Muscle of leg (tissue), 11 donors: Measurements from ENCODE around the gene KLHL17. TPM values are rescaled to one million over a fixed set of nuclear protein-coding genes. Genes with fewer than 3 reads are reported as not detected.

Experiments used
- DNase-seq: peaks from one replicate; pipeline ENCODE4 v3.0.0; 2013
- H3K27ac ChIP-seq: one replicate; pipeline ENCODE4 v1.5.1; 2013; ENCODE audit warnings: mild to moderate bottlenecking, low read length, control low read depth
- H3K27me3 ChIP-seq: one replicate; pipeline ENCODE4 v1.6.1; 2013; ENCODE audit warnings: low read length; ENCODE audit not compliant: control insufficient read depth, insufficient read depth
- H3K36me3 ChIP-seq: one replicate; pipeline ENCODE4 v1.6.1; 2013; ENCODE audit warnings: low read length; ENCODE audit not compliant: control insufficient read depth, insufficient read depth
- H3K4me1 ChIP-seq: one replicate; pipeline ENCODE4 v1.6.1; 2013; ENCODE audit warnings: low read length; ENCODE audit not compliant: control insufficient read depth, insufficient read depth
- H3K4me3 ChIP-seq: one replicate; pipeline ENCODE4 v1.5.1; 2013; ENCODE audit warnings: low read length, control low read depth
- H3K9me3 ChIP-seq: replicated peaks from 2 replicates; pipeline ENCODE4 v1.6.1; 2013; ENCODE audit warnings: low read depth, low read length; ENCODE audit not compliant: control insufficient read depth
- whole genome bisulfite sequencing: methylation state at CpG from one replicate; pipeline ENCODE4 v1.1.5; 2013; ENCODE audit warnings: missing lambda C conversion rate; ENCODE audit not compliant: insufficient coverage; 5-methylcytosine and 5-hydroxymethylcytosine counted together
- polyA plus RNA-seq, 8 donors: library from polyadenylated mRNA; unstranded; fragments of 120-200 nt; gene quantifications; one replicate each; pipeline versions ENCODE4 v1.2.1 to v1.2.3, GENCODE V29; 2013; ENCODE audit warnings: inconsistent platforms in 1 of 8, low replicate concordance in 1 of 8; ENCODE audit not compliant: insufficient read length in 8 of 8, insufficient read depth in 1 of 8
- total RNA-seq: library from RNA; stranded (reverse); fragments of 120-200 nt; gene quantifications from one replicate; pipeline ENCODE4 v1.2.4, GENCODE V29; 2013

Gene KLHL17
- total and polyA plus RNA-seq, 9 donors = 3.9 to 8.1 (median 5.6) TPM

DNA sequence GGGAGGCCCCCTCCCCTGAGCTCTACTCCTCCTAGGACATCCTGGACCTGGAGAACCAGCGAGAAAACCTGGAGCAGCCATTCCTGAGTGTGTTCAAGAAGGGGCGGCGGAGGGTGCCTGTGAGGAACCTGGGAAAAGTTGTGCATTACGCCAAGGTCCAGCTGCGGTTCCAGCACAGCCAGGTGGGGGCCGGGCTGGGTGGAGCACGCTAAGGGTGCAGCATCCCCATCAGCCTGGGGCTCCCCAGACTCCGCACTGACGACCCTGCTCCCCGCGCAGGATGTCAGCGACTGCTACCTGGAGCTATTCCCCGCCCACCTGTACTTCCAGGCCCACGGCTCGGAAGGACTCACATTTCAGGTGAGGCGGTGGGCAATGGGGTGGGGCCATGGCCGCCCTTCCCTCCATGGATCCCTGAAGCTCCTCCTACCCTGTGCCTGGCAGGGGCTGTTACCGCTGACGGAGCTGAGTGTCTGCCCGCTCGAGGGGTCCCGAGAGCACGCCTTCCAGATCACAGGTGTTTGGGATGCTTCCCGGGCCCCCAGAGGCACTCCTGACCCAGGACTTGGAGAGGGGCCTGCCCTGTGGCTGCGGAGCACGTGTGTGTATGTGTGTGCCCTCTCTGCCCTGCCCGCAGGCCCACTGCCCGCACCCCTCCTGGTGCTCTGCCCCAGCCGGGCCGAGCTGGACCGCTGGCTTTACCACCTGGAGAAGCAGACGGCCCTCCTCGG lies 10.0 kb downstream of the KLHL17 start:
- H3K27ac ChIP-seq = no peak overlapping the region
- DNase-seq = no peak

DNA sequence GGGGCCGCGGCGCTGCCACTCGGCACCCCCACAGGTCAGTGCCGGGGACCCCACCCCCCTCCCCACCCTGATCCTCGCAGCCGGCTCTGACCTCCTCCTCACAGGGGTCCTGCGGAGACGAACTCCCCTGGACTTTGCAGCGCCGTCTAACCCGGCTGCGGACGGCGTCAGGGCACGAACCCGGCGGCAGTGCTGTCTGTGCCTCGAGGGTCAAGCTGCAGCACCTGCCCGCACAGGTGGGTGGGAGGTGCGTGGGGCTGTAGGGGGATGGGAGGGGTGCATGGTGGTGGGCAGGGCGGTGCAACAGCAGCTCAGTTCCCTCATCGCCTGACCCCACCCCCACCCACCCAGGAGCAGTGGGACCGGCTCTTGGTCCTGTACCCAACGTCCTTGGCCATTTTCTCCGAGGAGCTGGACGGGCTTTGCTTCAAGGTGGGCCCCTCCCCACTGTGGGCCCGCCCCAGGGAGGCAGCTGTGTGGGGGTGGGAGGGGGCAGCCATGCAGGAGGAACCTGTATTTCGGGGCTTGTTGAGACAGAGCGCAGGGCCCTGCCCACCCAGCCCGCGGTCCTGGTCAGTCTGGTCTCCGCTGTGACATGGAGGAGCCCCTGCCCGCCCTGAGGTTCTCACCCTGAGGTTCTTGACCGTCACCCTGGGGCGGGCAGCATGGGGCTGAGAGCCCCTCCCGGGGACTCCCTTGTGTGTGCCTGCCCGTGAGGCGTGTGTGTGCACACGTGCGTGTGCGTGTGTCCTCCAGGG lies 10.8 kb downstream of the KLHL17 start:
- WGBS = 45% methylated on average over 25 of the region's 42 CpGs
- peaks cover 92% of the 10 kb centered on the region for H3K27me3 ChIP-seq
- no peak overlapping the region for H3K27ac ChIP-seq
- no peaks in the 10 kb centered on the region for H3K9me3 ChIP-seq
- H3K36me3 ChIP-seq = no peaks in the 10 kb centered on the region
- peaks cover 17% of the 10 kb centered on the region for H3K4me1 ChIP-seq
- no peak for DNase-seq
- H3K4me3 ChIP-seq = no peak overlapping the region

More for the DNA sequence above, 10.0 kb downstream of the KLHL17 start:
- Histone ChIP-seq H3K27me3 (peaks cover 90% of the 10 kb centered on the region), H3K36me3 (no peaks in the 10 kb centered on the region), H3K4me3 (no peak overlapping the region), H3K4me1 (peaks cover 16% of the 10 kb centered on the region), H3K9me3 (no peaks in the 10 kb centered on the region)
- WGBS = 8% methylated on average over 32 of the region's 33 CpGs

DNA sequence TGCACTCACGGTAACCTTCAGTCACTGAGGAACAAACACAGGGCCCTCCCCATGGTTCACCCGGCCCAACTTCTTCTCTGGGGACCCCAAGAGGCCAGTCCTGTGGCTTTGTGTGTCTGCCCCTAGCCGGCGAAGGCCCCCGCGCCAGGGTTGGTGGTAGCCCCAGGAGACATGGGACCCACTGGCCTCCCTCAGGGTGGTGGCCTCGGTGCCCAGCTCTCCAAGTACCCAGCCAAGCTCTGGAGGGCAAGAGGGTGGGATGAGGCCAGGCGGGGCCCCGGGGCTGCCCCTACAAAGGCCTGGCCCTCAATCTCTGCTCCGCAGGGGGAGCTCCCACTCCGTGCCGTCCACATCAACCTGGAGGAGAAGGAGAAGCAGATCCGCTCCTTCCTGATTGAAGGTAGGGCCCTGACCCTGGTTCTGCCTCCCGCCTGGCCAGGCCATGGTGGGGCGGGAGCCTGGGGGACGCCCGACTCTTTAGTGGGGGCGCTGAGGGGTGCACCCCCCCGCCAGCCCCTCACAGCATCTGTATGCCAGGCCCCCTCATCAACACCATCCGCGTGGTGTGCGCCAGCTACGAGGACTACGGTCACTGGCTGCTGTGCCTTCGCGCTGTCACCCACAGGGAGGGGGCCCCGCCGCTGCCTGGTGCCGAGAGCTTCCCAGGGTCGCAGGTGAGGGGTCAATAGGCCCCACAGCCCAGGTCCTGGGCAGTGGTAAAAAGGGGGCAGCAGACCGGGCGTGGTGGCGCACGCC lies 11.5 kb downstream of the KLHL17 start:
- peaks cover 12% of the 10 kb centered on the region for H3K4me1 ChIP-seq
- no peak for DNase-seq
- no peaks in the 10 kb centered on the region for H3K9me3 ChIP-seq
- WGBS = 75% methylated on average over 27 of the region's 34 CpGs
- no peak overlapping the region for H3K4me3 ChIP-seq
- H3K27ac ChIP-seq = no peak overlapping the region
- H3K27me3 ChIP-seq = peaks cover 87% of the 10 kb centered on the region
- H3K36me3 ChIP-seq = no peaks in the 10 kb centered on the region

DNA sequence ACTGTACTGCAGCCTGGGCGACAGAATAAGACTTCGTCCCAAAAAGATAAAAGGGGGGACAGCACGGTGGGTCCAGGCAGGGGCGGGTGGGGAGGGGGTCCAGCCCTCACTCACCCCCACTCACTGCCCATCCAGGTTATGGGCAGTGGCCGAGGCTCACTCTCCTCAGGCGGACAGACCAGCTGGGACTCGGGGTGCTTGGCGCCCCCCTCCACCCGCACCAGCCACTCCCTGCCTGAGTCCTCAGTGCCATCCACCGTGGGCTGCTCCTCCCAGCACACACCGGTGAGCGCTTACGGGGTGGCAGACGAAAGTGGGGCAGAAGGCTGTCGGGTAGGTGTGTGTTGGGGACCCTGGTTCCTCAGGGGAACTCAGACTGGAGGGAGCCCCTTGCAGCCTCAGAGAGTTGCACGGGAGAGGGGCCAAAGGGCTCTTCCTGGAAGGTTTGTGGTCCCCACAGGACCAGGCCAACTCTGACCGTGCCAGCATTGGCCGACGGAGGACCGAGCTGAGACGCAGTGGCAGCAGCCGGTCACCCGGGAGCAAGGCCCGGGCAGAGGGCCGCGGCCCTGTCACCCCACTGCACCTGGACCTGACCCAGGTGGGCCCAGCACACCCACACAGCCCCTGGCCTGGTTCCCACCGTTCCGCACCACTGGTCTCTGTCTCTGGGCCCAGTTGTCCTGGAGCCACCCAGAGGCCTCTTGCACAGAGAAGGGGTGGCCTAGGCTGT lies 12.5 kb downstream of the KLHL17 start:
- Histone ChIP-seq H3K27ac (no peak overlapping the region), H3K36me3 (no peaks in the 10 kb centered on the region), H3K4me1 (peaks cover 7% of the 10 kb centered on the region), H3K9me3 (no peaks in the 10 kb centered on the region), H3K27me3 (peaks cover 77% of the 10 kb centered on the region), H3K4me3 (no peak overlapping the region)
- DNase-seq = no peak
- WGBS = 68% methylated on average over 14 of the region's 28 CpGs

DNA sequence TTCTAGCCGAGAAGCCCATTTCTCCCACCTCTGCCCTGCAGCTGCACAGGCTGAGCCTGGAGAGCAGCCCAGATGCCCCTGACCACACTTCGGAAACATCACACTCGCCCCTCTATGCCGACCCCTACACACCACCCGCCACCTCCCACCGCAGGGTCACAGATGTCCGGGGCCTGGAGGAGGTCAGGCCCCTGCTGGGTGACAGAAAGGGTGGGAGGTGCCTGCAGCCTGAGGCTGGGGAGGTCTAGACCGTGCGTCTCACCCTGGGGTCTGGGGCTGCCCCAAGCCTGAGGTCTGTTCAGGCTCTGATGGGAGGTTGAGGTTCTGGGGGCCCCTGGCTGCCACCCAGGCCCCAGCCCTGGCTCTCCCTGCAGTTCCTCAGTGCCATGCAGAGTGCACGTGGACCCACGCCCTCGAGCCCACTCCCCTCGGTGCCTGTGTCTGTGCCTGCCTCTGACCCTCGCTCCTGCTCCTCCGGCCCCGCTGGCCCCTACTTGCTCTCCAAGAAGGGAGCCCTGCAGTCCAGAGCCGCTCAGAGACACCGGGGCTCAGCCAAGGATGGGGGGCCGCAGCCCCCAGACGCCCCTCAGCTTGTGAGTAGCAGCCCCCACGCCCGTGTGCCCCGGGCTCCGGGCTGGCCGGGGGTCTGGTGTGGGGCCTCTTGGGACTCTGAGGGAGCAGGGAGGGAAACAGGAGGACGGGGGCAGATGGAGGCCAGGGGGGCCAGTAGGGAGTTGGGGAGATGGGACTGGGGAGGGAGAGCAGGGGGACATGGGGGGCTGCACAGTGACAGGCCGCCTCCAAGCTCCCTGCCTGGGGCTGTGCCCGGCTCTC lies 13.3 kb downstream of the KLHL17 start:
- DNase-seq = no peak

DNA sequence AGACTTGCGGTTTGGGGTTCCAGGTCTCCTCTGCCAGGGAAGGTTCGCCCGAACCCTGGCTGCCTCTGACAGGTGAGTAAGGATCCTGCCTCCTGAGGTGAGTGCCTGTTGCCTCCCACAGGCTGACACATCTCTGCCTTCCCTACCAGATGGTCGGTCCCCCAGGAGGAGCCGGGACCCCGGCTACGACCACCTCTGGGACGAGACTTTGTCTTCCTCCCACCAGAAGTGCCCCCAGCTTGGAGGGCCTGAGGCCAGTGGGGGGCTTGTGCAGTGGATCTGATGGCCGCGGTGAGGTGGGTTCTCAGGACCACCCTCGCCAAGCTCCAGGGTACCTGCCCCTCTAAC lies 13.9 kb downstream of the KLHL17 start:
- Histone ChIP-seq H3K27ac (no peak overlapping the region), H3K4me3 (no peak overlapping the region), H3K36me3 (no peaks in the 10 kb centered on the region), H3K27me3 (peaks cover 67% of the 10 kb centered on the region), H3K4me1 (peaks cover 7% of the 10 kb centered on the region), H3K9me3 (no peaks in the 10 kb centered on the region)
- DNase-seq = no peak
- WGBS = 73% methylated on average over 3 of the region's 11 CpGs

More for the DNA sequence above, 13.3 kb downstream of the KLHL17 start:
- no peaks in the 10 kb centered on the region for H3K9me3 ChIP-seq
- no peak overlapping the region for H3K4me3 ChIP-seq
- no peaks in the 10 kb centered on the region for H3K36me3 ChIP-seq
- peaks cover 70% of the 10 kb centered on the region for H3K27me3 ChIP-seq
- peaks cover 7% of the 10 kb centered on the region for H3K4me1 ChIP-seq
- no peak overlapping the region for H3K27ac ChIP-seq
- WGBS = 75% methylated on average over 20 of the region's 28 CpGs

DNA sequence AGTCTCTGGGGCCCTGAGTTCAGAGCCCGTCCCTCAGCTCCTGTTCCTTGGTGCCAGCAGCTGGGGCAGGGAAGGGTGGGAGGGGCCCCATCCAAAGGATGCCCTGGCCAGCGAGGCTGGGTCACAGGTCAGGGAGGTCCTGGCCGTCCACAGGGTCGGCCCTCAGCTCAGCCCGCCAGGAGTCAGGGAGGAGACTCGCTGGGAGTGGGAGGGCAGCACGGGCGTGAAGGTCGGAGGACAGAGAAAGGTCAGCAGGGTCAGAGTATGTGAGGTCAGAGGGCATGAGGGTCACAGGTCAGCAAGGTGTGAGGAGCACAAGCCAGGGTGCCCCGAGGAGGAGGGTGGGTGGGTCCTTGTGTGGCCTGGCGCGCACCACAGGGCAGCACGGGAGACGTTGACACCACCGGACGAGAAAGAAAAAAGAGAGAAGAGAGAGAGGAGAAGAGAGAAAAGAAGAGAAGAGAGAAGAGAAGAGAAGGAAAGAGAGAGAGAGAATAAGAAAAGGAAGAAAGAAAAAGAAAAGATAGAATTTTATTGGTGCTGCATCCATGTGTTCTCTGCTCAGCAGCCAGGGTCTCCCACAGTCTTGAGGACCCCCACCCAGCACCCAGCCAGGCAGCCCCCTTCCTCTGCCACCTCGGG lies 14.4 kb downstream of the KLHL17 start:
- no peaks in the 10 kb centered on the region for H3K36me3 ChIP-seq
- no peak for DNase-seq
- 55% methylated on average over 17 of the region's 17 CpGs for WGBS
- peaks cover 64% of the 10 kb centered on the region for H3K27me3 ChIP-seq
- H3K27ac ChIP-seq = no peak overlapping the region
- H3K4me1 ChIP-seq = peaks cover 7% of the 10 kb centered on the region
- no peaks in the 10 kb centered on the region for H3K9me3 ChIP-seq
- H3K4me3 ChIP-seq = no peak overlapping the region

DNA sequence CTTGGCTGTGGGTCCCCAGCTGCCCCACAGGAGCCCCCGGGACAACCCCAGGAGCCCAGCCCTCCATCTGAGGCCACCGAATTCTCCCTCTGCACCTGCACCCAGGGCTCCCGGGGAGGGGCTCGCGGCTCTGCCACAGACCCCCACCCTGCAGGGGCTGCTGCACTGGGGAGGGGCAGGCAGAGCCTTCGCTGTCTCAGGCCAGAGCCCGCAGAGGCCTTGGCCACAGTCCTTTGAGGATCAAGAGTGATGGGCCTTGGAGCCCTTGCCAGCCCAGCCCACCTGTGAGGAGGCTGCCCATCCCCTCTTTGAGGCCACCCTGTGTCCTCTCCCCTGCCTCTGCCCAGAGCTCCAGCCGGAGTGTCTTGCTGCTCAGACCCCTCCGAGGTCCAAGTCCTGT lies 15.0 kb downstream of the KLHL17 start:
- H3K4me1 ChIP-seq = peaks cover 7% of the 10 kb centered on the region
- WGBS = 67% methylated on average over 9 of the region's 9 CpGs
- H3K4me3 ChIP-seq = no peak overlapping the region
- no peak for DNase-seq
- H3K27me3 ChIP-seq = peaks cover 59% of the 10 kb centered on the region
- H3K9me3 ChIP-seq = no peaks in the 10 kb centered on the region
- H3K36me3 ChIP-seq = no peaks in the 10 kb centered on the region
- H3K27ac ChIP-seq = no peak overlapping the region
